Measurements from ENCODE around the gene CDK17.

GRCh38 chr12:96343347-96343954 is 56.8 kb downstream of the CDK17 start:
- TF ChIP-seq TCF4 (CRISPR knock-in tag; IDR thresholded peaks at IDR 0.05; ENCODE audit: borderline replicate concordance), result no peak
- no peak for TF ChIP-seq ZFP30 (CRISPR knock-in tag; IDR thresholded peaks at IDR 0.05)
- no peak for TF ChIP-seq ZNF8 (CRISPR knock-in tag; IDR thresholded peaks at IDR 0.05)
